Measurements from ENCODE around the gene KLHL1. TPM values are rescaled to one million over a fixed set of nuclear protein-coding genes. Genes with fewer than 3 reads are reported as not detected.

KLHL1 gene
- polyA plus RNA-seq, 1 donor from 2014 or later: 15.5 TPM

DNA sequence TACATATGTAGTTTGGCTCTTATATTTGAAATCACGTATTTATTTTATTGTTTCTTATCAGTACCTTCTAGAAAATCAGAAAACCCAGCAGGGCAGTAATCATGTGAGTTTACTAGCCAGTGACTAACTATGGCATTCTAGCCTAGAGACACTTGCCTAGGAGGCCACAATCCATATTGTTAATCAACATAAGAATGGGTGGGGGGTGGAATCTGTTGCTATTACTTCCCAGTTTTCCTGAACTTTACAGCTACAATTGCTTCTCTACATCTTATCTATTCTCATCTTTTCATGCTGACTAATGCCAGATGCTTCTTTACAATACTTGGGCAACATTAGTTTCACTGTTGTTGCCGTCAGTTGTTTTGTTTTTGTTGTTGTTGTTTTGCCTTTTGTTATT, 19.3 kb downstream of the KLHL1 start:
- no peaks in the 10 kb centered on the region for H3K79me2 ChIP-seq (replicated peaks; ENCODE audit: insufficient read depth, low read length)
- H3K9ac ChIP-seq (ENCODE audit: low read length): no peak overlapping the region
- H3K4me2 ChIP-seq (ENCODE audit: low read length): no peak overlapping the region
- TF ChIP-seq TAF1 (IDR thresholded peaks at IDR 0.05; ENCODE audit: low read depth) (no peak), EP300 (conservative IDR thresholded peaks at IDR 0.05; ENCODE audit: poor library complexity, severe bottlenecking) (no peak), RAD21 (conservative IDR thresholded peaks at IDR 0.05) (no peak), EZH2 (IDR thresholded peaks at IDR 0.05; ENCODE audit: borderline replicate concordance, insufficient read depth, low read length, poor library complexity, severe bottlenecking) (no peak), MXI1 (conservative IDR thresholded peaks at IDR 0.05; ENCODE audit: poor library complexity, severe bottlenecking) (no peak), POLR2AphosphoS5 (IDR thresholded peaks at IDR 0.05) (no peak), SMC3 (conservative IDR thresholded peaks at IDR 0.05; ENCODE audit: poor library complexity) (no peak)
- TF ChIP-seq, protein P1, sequence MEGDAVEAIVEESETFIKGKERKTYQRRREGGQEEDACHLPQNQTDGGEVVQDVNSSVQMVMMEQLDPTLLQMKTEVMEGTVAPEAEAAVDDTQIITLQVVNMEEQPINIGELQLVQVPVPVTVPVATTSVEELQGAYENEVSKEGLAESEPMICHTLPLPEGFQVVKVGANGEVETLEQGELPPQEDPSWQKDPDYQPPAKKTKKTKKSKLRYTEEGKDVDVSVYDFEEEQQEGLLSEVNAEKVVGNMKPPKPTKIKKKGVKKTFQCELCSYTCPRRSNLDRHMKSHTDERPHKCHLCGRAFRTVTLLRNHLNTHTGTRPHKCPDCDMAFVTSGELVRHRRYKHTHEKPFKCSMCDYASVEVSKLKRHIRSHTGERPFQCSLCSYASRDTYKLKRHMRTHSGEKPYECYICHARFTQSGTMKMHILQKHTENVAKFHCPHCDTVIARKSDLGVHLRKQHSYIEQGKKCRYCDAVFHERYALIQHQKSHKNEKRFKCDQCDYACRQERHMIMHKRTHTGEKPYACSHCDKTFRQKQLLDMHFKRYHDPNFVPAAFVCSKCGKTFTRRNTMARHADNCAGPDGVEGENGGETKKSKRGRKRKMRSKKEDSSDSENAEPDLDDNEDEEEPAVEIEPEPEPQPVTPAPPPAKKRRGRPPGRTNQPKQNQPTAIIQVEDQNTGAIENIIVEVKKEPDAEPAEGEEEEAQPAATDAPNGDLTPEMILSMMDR (IDR thresholded peaks at IDR 0.05; ENCODE audit: poor library complexity, severe bottlenecking): no peak
- TF ChIP-seq, protein P2, sequence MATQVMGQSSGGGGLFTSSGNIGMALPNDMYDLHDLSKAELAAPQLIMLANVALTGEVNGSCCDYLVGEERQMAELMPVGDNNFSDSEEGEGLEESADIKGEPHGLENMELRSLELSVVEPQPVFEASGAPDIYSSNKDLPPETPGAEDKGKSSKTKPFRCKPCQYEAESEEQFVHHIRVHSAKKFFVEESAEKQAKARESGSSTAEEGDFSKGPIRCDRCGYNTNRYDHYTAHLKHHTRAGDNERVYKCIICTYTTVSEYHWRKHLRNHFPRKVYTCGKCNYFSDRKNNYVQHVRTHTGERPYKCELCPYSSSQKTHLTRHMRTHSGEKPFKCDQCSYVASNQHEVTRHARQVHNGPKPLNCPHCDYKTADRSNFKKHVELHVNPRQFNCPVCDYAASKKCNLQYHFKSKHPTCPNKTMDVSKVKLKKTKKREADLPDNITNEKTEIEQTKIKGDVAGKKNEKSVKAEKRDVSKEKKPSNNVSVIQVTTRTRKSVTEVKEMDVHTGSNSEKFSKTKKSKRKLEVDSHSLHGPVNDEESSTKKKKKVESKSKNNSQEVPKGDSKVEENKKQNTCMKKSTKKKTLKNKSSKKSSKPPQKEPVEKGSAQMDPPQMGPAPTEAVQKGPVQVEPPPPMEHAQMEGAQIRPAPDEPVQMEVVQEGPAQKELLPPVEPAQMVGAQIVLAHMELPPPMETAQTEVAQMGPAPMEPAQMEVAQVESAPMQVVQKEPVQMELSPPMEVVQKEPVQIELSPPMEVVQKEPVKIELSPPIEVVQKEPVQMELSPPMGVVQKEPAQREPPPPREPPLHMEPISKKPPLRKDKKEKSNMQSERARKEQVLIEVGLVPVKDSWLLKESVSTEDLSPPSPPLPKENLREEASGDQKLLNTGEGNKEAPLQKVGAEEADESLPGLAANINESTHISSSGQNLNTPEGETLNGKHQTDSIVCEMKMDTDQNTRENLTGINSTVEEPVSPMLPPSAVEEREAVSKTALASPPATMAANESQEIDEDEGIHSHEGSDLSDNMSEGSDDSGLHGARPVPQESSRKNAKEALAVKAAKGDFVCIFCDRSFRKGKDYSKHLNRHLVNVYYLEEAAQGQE (IDR thresholded peaks at IDR 0.05; ENCODE audit: borderline replicate concordance): no peak
- no peak overlapping the region for H3K4me3 ChIP-seq (ENCODE audit: low read length)
- H3K27me3 ChIP-seq (ENCODE audit: insufficient read depth, low read depth, low read length): no peaks in the 10 kb centered on the region
- H3F3A ChIP-seq (ENCODE audit: insufficient read depth, low read length, poor library complexity, severe bottlenecking): peaks cover 4% of the 10 kb centered on the region
- no peaks in the 10 kb centered on the region for H4K20me1 ChIP-seq (ENCODE audit: insufficient read depth)
- H3K9me2 ChIP-seq (ENCODE audit: insufficient read depth, low read length): no peaks in the 10 kb centered on the region
- no peaks in the 10 kb centered on the region for H3K9me3 ChIP-seq (ENCODE audit: low read length)
- H2AFZ ChIP-seq (ENCODE audit: low read depth, low read length): no peak overlapping the region
- no peaks in the 10 kb centered on the region for H3K36me3 ChIP-seq (ENCODE audit: insufficient read depth, low read length)
- no peak overlapping the region for H3K27ac ChIP-seq (ENCODE audit: low read length)

DNA sequence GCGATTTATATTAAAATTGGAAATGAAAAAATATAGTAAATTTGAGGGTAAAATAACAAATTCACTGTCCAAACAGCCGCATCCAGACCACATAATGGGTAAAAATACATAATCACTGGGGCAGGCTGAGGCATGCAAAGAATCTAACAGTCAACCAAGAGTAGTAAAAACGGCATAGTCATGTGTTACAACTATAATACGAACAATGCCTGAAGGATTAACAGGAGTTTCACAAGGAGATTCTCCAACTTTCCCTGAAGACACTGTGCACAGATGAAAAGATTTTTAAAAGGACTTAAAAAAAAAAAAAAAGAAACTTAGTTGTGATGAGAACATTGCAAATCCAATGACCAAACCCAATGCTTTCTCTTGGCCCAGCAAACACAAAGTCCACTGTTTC, 21.0 kb downstream of the KLHL1 start:
- H4K20me1 ChIP-seq (ENCODE audit: insufficient read depth): no peaks in the 10 kb centered on the region
- no peak overlapping the region for H3K27ac ChIP-seq (ENCODE audit: low read length)
- no peak overlapping the region for H3K9ac ChIP-seq (ENCODE audit: low read length)
- no peaks in the 10 kb centered on the region for H3K9me2 ChIP-seq (ENCODE audit: insufficient read depth, low read length)
- no peak overlapping the region for H2AFZ ChIP-seq (ENCODE audit: low read depth, low read length)
- no peaks in the 10 kb centered on the region for H3K36me3 ChIP-seq (ENCODE audit: insufficient read depth, low read length)
- H3K27me3 ChIP-seq (ENCODE audit: insufficient read depth, low read depth, low read length): no peaks in the 10 kb centered on the region
- H3K79me2 ChIP-seq (replicated peaks; ENCODE audit: insufficient read depth, low read length): no peaks in the 10 kb centered on the region
- no peak for TF ChIP-seq SMC3 (conservative IDR thresholded peaks at IDR 0.05; ENCODE audit: poor library complexity)
- TF ChIP-seq, protein P1 (IDR thresholded peaks at IDR 0.05; ENCODE audit: poor library complexity, severe bottlenecking): no peak
- no peak for TF ChIP-seq EP300 (conservative IDR thresholded peaks at IDR 0.05; ENCODE audit: poor library complexity, severe bottlenecking)
- TF ChIP-seq POLR2AphosphoS5 (IDR thresholded peaks at IDR 0.05): no peak
- TF ChIP-seq RAD21 (conservative IDR thresholded peaks at IDR 0.05): no peak
- TF ChIP-seq MXI1 (conservative IDR thresholded peaks at IDR 0.05; ENCODE audit: poor library complexity, severe bottlenecking): no peak
- TF ChIP-seq EZH2 (IDR thresholded peaks at IDR 0.05; ENCODE audit: borderline replicate concordance, insufficient read depth, low read length, poor library complexity, severe bottlenecking): no peak
- TF ChIP-seq TAF1 (IDR thresholded peaks at IDR 0.05; ENCODE audit: low read depth): no peak
- TF ChIP-seq, protein P2 (IDR thresholded peaks at IDR 0.05; ENCODE audit: borderline replicate concordance): no peak
- H3K4me3 ChIP-seq (ENCODE audit: low read length): no peak overlapping the region
- no peaks in the 10 kb centered on the region for H3K9me3 ChIP-seq (ENCODE audit: low read length)
- peaks cover 4% of the 10 kb centered on the region for H3F3A ChIP-seq (ENCODE audit: insufficient read depth, low read length, poor library complexity, severe bottlenecking)
- no peak overlapping the region for H3K4me2 ChIP-seq (ENCODE audit: low read length)

Data from neural cell (in vitro differentiated cells).